Fibroblast of skin of scalp (primary cell): ENCODE data around the gene MBP.
"Not testable (repeated sequence)": the region's sequence is repeated elsewhere in the genome, so short reads cannot be mapped to it uniquely, and the experiment has no call there.

Experiments
- DNase-seq: peaks from one replicate; pipeline ENCODE4 v3.0.0-alpha.2; 2013

MBP gene

DNA sequence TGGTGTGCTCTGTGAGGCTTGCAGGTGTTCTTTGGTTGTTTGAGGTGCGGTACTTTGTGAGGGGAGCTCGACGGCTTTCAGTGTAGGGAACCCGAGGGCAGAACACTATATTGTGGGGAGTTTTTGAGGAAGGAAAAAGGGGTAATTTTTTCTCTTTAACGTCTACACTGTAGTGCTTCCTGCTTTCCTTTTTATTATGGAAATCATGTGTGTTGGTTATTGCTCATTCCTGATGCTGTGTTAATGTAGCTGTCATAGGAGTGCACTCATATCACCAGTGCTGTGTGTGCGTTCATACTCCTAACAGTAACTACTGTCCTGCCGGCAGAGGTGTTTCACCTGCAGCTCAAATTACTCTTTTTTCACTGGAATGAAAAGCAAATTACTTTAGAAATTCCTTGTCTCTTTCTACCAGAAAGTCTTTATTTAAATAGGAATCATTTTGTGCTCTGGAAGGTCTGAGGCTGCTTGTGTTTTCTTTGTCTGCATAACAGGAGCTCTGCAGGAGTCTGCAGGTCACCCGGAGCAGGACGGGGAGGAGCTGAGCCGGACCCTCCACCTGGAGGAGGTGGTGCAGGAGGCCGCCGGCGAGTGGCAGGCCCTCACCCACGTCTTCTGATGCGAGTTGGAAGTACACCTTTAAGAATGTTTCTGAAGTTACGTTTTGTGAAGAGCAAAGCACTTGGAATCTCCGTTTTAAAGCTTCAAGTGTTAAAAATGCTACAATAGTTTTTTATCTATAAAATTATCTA, 164.7 kb downstream of the MBP start:
- no peak for DNase-seq

DNA sequence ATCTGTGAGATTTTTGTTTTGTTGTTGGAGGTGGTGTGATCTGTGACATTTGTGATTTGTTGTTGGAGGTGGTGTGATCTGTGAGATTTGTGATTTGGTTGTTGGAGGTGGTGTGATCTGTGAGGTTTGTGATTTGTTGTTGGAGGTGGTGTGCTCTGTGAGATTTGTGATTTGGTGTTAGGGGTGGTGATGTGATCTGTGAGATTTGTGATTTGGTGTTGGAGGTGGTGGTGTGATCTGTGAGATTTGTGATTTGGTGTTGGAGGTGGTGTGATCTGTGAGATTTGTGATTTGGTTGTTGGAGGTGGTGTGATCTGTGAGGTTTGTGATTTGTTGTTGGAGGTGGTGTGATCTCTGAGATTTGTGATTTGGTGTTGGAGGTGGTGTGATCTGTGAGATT, 165.3 kb downstream of the MBP start:
- not testable (repeated sequence) for DNase-seq

DNA sequence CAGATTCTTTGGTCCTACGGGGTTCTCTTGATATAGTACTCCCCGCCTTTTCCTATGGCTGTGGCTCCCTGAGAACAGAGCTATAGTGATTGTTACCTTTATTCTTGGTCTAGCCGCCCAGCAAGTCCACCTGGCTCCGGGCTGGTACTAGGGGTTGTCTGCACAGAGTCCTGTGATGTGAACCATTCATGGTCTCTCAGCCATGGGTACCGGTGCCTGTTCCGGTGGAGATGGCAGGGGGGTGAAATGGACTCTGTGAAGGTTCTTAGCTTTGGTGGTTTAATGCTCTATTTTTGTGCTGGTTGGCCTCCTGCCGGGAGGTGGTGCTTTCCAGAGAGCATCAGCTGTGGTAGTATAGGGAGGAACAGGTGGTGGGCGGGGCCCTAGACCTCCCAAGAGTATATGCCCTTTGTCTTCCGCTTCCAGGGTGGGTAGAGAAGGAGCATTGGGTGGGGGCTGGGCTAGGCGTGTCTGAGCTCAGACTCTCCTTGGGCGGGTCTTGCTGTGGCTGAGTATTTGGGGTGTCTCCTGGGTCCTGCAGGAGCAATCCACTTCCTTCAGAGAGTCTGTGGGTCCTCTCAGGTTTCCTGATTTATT, 166.9 kb downstream of the MBP start:
- DNase-seq = not testable (repeated sequence)

DNA sequence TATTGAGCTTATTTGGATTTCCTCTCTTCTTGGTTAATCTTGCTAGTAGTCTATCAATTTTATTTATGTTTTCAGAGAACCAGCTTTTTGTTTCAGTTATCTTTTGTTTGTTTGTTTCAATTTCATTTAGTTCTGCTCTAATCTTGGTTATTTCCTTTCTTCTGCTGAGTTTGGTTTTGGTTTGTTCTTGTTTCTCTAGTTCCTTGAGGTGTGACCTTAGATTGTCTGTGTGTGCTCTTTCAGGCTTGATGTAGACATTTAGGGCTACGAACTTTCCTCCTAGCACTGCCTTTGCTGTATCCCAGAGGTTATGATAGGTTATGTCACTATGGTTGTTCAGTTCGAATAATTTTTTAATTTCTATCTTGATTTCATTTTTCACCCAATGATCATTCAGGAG, 168.6 kb downstream of the MBP start:
- DNase-seq = no peak

DNA sequence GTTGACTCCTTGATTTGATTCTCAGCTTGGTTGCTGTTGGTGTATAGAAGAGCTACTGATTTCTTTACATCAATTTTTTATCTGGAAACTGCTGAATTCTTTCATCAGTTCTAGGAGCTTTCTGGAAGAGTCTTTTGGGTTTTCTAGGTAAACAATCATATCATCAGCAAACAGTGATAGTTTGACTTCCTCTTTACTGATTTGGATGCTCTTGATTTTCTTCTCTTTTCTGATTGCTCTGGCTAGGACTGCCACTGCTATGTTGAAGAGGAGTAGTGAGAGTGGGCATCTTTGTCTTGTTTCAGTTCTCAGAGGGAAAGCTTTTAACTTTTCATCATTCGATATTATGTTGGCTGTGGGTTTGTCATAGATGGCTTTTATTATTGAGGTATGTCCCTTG, 169.7 kb downstream of the MBP start:
- no peak for DNase-seq

DNA sequence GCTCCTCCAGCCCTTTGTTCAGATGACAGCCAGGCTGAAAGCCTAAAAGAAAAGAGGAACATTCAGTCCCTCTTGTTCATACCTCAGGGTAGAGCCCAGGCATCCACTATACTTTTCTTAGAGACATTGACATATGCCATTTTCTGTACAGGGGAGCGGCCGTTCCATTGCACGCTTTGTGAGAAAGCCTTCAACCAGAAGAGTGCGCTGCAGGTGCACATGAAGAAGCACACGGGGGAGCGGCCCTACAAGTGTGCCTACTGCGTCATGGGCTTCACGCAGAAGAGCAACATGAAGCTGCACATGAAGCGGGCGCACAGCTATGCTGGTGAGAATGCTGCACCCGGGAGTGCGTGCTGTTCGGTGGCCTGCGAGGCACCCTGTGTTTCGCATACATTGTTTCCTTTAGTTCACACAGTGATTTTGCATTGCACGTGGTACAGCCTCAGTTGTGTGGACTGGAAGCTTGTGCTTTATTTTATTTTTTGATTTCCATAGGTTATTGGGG, 172.0 kb downstream of the MBP start:
- no peak for DNase-seq

DNA sequence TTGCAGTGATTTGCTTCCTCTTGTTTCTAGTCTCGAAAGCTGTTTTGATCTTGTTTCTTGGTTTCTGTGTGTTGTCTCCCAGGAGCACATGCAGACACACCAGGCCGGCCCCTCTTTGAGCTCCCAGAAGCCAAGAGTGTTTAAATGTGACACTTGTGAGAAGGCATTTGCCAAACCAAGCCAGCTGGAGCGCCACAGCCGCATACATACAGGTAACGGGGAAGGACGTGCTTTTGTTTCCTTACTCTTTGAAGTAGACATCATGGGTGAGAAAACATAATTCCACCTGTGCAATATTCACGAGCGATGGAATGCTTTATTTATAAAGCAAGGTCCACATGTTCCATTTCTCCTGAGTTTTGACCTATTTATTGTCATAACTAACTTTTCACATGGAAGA, 173.0 kb downstream of the MBP start:
- DNase-seq = no peak

DNA sequence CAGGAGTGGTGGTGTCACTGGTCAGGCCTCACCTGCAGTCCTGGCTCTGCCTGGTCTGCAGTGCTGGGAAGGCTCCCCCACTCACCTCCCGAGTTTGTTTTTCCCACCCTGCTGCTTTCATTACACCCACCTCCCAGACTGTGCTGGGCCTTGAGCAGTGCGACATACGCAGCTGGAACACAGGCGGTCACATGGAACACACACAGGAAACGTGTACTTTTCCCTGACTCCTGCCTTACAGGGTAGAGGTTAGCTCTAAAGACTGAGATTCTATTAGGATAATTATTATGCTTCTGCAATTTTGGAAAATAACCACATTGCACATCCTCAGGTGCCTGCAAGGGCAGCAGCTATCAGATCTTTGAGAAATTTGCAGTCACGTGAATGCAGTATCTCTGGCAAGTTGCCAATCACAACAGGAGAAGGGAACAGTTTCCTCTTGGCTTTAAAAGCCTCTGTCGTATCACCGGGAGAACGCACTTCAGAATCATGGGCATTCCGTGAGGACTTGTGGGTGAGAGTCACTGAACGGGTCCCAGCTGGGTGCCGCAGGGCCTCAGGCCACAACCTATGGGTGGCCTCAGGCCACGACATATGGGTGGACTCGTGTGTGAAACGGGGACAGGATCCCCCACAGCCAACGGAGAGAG, 173.8 kb downstream of the MBP start:
- DNase-seq = peak; percentile 11

DNA sequence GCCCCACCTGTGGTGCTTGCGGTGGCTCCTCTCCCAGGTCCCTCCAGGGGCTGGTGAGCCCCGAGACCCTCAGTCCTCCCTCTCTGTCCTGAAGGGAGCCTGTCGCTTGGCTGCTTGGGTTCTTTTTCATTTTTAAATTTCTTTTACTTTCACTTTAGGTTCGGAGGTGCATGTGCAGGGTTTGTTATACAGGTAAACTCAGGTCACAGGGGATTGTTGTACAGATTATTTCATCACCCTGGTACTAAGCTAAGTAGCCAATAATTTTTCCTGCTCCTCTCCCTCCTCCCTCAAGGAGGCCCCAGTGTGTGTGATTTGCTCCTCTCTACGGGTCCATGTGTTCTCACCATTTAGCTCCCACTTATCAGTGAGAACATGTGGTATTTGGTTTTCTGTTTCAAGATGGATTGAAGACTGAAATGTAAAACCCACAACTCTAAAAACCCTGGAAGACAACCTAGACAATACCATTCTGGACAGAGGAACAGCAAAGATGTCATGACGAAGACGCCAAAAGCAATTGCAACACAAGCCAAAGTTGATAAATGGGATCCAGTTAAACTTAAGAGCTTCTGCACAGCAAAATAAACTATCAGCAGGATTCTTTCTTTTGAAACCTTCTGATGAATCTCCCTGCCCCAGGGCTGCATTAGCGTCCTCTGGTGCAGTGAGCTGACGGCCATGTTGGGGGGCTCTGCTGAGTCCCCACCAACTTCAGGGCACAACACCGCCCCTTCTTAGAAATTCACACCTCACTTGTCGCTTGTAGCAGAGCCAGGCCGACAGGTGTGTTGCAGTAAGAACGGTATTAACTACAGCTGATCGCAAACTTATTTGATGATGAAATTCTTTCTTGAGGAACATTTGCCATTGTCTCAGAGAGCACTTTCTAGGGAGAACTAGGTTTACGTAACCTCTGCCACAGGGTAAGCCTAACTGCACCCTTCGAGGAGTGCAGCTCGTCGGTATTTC, 174.9 kb downstream of the MBP start:
- no peak for DNase-seq

DNA sequence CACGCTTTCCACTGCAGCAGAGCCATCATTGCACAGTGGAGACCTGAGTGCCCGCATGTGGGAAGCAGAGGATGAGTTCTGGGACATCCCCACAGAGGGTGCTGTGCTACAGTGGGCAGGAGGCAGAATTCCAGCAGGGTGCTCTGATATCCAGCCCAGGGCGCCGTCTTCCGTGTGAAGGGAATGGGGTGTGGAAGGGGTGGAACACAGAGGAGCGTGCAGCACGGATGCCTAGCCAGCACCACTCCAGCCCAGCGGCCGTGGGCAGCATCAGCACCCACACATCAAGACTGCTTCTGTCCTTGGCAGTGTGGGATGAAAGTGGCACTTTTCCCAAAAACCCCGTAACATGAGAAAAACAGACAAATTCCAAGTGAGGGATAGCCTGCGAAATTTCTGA, 175.9 kb downstream of the MBP start:
- DNase-seq = no peak

DNA sequence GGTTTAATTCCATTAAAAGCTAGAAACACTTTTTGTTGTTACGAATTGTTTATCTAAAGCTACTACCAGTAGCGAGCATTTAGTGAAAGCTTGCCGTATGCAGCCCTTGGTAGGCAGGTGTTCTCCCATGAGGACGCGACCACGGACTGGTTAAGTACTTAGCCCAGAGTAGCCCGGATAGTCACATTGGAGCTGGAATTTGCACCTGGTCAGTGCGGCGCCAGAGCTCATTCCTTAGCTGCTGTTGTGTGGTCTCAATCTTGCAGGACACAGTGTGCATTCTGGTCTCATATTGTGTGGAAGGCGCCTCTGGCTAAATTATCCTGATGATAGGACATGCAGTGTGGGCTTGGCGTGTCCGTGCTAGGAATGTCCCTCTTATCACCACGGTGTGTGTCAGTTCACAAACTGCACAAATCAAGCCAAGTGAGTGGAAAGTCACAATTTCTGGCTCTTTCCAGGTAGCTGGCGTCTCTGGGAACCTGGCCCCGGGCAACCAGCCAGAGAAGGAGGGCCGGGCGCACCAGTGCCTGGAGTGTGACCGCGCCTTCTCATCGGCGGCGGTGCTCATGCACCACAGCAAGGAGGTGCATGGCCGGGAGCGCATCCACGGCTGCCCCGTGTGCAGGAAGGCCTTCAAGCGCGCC, 176.9 kb downstream of the MBP start:
- no peak for DNase-seq

DNA sequence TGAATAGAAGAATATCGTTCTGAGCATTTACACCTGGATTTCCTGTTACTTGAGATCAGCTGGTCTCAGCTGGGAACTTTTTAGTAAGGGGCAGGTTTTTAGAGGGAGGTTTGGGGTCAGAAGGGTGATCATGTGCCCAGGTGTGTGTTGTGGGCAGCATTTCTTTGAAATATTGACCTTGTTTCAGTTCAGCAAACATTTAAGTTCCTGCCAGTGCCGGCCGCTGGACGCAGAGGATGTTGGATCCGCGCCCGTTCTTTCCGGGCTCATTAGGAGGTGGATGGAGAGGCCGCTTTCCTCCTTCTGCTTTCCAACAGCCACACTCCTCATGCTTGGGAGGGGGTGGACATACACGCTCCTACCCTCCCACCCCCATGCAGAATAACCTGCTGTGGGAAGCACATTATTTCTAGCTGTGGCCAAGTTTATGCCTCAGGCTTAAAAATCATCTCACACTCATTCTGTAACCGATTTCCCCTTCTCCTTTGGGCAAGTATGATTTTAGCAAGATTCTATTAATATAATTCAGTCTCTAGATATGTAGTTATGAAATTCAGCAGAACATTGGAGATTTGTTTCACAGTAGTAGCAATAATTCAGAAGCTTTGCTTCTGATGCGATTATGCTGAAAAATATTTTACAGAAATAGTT, 178.9 kb downstream of the MBP start:
- no peak for DNase-seq

DNA sequence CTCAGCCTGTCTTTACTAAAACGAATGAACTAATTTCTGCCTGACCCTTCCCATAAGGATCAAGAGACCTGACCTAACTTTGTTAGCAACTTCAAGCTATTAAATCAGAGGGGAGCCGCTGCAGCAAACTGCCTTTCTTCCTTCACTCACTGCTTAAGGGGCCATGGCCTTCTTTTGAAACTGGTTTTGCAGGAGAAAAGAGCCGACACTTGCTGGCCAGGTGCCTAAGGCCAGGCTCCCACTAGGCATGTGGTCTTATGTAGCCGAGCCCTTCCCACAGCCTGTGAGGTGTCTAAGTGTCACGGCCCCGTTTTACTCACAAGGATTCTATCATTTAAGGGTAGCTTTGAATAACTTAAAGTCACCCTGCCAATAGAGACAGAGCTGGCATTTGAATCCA, 179.4 kb downstream of the MBP start:
- no peak for DNase-seq

DNA sequence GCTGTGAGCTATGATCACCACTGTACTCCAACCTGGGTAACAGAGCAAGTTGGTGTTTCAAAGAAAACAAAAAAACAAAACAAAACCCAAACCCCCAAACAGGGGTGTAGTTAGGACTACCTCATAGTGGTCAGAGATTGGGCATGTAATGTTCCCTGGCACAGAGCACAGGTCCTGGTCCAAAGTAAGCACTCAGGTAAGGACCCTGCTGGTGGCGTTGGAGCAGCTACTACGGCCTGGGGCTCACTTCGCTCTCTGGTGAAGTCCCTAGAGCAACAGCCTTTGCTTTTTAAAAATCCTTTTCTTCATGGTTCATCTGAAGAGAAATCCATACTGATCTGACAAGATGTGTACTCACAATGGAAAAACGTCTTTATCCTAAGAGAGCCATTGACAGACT, 179.8 kb downstream of the MBP start:
- DNase-seq = no peak

DNA sequence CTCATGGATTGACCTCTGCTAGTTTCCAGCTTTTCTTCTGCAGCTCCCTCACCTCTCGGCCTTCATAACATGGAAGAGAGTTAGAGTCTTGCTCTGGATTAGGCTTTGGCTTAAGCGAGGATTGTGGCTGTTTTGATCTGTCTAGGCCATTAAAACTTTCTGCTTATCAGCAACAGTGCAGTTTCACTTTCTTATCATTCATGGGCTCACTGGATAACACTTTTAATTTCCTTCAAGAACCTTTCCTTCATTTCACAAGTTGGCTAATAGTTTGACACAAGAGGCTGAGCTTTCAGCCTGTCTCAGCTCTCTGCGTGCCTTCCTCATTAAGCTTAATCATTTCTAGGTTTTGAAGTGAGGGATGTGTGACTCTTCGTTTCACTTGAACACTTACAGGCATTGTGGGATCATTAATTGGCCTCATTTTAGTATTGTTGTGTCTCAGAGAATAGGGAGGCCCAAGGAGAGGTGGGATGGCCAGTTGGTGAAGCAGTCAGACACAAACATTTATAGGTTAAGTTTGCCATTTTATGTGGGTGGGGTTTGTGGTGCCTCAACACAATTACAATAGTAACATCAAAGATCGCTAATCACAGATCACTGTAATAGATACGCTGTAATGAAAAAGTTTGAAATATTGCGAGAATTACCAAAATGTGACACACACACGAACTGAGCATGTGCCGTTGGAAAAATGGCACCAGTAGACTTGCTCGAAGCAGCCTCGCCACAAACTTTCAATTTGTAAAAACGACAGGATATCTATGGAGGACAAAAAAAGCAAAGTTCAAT, 180.9 kb downstream of the MBP start:
- DNase-seq = no peak

DNA sequence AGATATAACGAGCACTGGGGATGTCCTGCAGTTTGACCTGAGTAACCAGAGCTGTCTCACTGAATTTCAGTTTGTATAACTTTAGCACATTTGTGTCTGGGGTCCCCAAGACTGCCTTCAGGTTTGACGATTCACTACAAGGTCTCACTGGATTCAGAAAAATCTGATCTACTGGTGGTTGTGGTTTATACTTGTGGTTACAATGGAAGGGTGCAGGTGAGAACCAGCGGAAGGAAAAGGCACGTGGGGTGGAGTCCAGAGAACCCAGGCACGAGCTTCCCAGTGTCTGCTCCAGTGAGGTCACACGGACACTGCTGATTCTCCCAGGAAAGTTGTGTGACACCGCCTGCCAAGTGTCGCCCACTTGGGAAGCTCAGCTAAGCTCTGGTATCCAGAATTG, 184.2 kb downstream of the MBP start:
- DNase-seq = no peak

DNA sequence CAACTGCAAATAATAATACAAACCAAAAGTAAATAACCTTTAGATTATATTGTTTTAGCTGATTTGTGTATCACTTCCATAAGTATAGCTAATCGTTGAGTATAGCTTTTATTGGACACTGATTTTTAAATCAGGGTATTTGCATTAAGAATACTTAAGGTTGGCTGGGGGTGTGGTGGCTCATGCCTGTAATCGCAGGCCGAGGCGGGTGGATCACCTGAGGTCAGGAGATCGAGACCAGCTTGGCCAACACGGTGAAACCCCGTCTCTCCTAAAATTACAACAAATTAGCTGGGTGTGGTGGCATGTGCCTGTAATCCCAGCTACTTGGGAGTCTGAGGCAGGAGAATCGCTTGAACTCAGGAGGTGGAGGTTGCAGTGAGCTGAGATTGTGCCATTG, 188.2 kb downstream of the MBP start:
- not testable (repeated sequence) for DNase-seq

DNA sequence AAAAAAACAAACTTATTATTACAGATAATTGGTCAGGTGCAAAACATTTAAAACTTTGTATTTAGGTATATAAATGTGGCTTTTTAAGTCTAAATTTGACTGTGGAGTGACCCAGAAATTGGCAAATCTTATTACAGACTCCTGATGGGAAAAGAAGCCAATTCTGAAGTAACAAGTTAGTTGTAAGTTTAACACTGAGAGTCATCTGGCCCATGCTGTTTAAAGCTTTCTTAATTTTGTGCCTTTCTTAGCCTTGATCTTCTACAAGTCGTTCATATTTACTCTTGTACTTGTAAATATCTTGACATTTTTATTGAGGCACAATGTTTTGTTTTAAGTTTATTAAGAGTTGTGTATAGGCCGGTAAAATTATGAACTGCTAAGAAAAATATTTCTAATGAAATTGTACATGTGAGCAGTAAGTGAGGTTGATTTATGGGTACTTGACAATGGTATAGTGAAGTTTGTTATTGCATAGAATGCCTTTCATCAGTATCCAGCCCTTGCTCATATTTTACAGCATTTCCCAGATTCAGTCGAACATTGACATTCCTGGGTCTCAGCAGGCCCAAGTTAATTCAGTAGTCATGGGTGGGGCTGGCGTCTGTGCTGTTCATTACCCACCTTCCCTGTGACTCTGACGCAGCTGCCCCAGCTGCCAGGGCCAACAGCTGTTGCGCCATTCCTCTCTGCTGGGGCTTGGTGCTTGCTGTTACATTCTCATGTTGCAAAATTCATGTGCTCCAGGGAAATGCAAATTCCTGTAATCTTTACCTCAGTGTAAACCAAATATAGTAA, 188.8 kb downstream of the MBP start:
- peak; percentile 56 for DNase-seq

DNA sequence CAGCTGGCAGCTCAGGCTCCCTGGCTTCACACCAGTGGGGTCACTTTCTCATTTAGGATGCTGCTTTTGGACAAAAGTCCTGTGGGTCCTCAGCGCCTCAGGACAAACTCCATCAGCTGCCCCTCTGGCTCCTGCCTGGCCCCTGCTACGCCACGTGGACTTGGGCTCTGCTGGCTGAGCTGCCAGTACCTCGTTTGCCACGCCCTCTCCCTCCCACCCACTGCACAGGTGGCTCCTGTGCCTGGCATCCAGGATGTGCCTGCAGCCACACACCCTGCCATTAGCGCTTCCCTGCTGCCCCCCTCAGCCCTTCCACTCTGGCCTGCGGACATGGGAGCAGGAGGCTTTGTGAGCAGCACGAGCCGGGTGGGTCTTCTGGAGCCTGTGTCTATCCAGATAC, 191.3 kb downstream of the MBP start:
- no peak for DNase-seq

DNA sequence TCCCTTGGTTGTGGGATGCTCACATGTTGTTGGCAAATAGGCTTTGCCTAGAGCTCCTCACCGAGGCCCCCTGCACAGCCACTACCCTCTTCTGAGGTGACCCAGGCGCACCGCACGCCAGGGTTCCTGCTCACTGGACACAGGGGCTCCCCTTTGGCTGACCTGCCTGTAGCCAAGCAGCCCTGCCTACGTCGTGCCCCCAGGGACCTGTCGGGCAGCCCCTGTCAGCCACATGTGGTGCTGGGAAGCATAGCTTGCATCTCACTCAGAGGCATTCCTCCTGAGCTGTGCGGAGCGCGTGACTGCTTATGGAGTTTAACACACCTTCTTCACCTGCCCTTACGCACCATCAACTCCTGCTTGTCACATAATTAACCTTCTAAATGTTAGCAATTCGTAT, 194.0 kb downstream of the MBP start:
- DNase-seq = no peak
